Measurements from ENCODE around the gene QDPR. TPM values are rescaled to one million over a fixed set of nuclear protein-coding genes. Genes with fewer than 3 reads are reported as not detected.

The QDPR gene
- total RNA-seq, 1 donor from 2014 or later, result 36.1 TPM

Other genes starting within 250 kb of the QDPR start
- not detected for gene CLRN2, start 3.1 kb upstream of the QDPR start, total RNA-seq
- 59.6 TPM for gene LAP3, start 65.1 kb upstream of the QDPR start, total RNA-seq
- gene MED28, start 102.6 kb upstream of the QDPR start, total RNA-seq, result 39.1 TPM